Measurements from ENCODE around the gene MARCHF6. TPM values are rescaled to one million over a fixed set of nuclear protein-coding genes. Genes with fewer than 3 reads are reported as not detected.

Gene MARCHF6
- total and polyA plus RNA-seq, 2 of the 8 experiments (the other 6 are each of a cell fraction or from before 2014, with no cell fraction given): 93.1 to 118 TPM

DNA sequence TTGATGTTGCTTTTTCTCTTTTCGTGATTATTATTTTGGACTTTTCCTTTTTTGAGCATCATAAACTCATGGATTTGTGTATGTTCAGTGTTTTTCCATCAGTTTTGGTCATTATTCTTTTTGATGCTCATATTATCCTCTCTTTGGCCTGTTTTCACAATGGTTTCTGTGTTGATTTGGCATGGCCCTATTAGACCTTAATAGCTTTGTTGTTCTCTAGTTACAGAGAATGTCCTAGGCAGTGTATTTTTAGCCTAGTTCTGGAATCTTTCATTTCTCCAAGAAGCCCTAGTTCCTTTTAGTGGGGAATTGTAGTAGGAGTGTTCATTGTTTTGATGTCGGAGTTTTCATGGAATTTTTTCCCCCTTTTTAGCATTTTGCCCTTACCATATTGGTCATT lies 46.9 kb downstream of the MARCHF6 start (continued):
- TF ChIP-seq CTBP2 (IDR thresholded peaks at IDR 0.05; ENCODE audit: borderline replicate concordance, insufficient read depth, insufficient read length, low read length): no peak

Measured in H1 (cell line).